Retina (tissue), 1 donor: ENCODE results near the gene NAA11.
"Not testable (repeated sequence)": the region's sequence is repeated elsewhere in the genome, so short reads cannot be mapped to it uniquely, and the experiment has no call there.

Source experiments
- DNase-seq: peaks from one replicate; pipeline ENCODE4 v3.0.0-alpha.2; 2016

The NAA11 gene

GRCh38 chr4:79308137-79308536 lies 17.7 kb downstream of the NAA11 start:
- no peak for DNase-seq

GRCh38 chr4:79306795-79307194 lies 19.1 kb downstream of the NAA11 start:
- DNase-seq, result no peak

- no peak for DNase-seq
Measured at GRCh38 chr4:79300280-79300679, 25.6 kb downstream of the NAA11 start.

- DNase-seq, result no peak
Measured at GRCh38 chr4:79298484-79298883, 27.4 kb downstream of the NAA11 start.

GRCh38 chr4:79298027-79298426 lies 27.8 kb downstream of the NAA11 start:
- no peak for DNase-seq

GRCh38 chr4:79297479-79297878 lies 28.4 kb downstream of the NAA11 start:
- DNase-seq, result no peak

GRCh38 chr4:79296768-79297428 lies 29.0 kb downstream of the NAA11 start:
- DNase-seq, result peak; percentile 23

- DNase-seq, result no peak
Measured at GRCh38 chr4:79295086-79295485, 30.8 kb downstream of the NAA11 start.

GRCh38 chr4:79294064-79294463 lies 31.8 kb downstream of the NAA11 start:
- no peak for DNase-seq

GRCh38 chr4:79292008-79292407 lies 33.9 kb downstream of the NAA11 start:
- DNase-seq, result no peak

GRCh38 chr4:79290376-79290775 lies 35.5 kb downstream of the NAA11 start:
- DNase-seq, result no peak

- no peak for DNase-seq
Measured at GRCh38 chr4:79288185-79288584, 37.7 kb downstream of the NAA11 start.

- DNase-seq, result peak; percentile 55
Measured at GRCh38 chr4:79287718-79288117, 38.1 kb downstream of the NAA11 start.

- DNase-seq, result no peak
Measured at GRCh38 chr4:79287076-79287475, 38.8 kb downstream of the NAA11 start.

- DNase-seq, result no peak
Measured at GRCh38 chr4:79281566-79282359, 44.1 kb downstream of the NAA11 start.

- not testable (repeated sequence) for DNase-seq
Measured at GRCh38 chr4:79277467-79277866, 48.4 kb downstream of the NAA11 start.

GRCh38 chr4:79273915-79274314 lies 51.9 kb downstream of the NAA11 start:
- DNase-seq, result no peak

- DNase-seq, result no peak
Measured at GRCh38 chr4:79272761-79273160, 53.1 kb downstream of the NAA11 start.

GRCh38 chr4:79272126-79272525 lies 53.7 kb downstream of the NAA11 start:
- no peak for DNase-seq

- DNase-seq, result no peak
Measured at GRCh38 chr4:79267671-79268070, 58.2 kb downstream of the NAA11 start.
